Brain microvascular endothelial cell (primary cell): ENCODE results near the gene PACS1.
A peak's percentile ranks its signal among the peaks of the same experiment; 100 is the strongest.
"Not testable (repeated sequence)": the region's sequence is repeated elsewhere in the genome, so short reads cannot be mapped to it uniquely, and the experiment has no call there.

Experiments used
- DNase-seq: peaks from one replicate; pipeline ENCODE4 v3.0.0-alpha.2; 2020
- H3K27ac ChIP-seq: fragments of 250-450 bp; sonication (Bioruptor Pico); 2 replicates; pipeline ENCODE4 v1.5.1; 2020; ENCODE audit warnings: mild to moderate bottlenecking, moderate library complexity
- H3K27me3 ChIP-seq: fragments of 250-450 bp; sonication (Bioruptor Pico); replicated peaks from 2 replicates; pipeline ENCODE4 v1.5.1; 2020; ENCODE audit warnings: mild to moderate bottlenecking
- H3K36me3 ChIP-seq: fragments of 250-450 bp; sonication (Bioruptor Pico); replicated peaks from 2 replicates; pipeline ENCODE4 v1.5.1; 2020; ENCODE audit warnings: mild to moderate bottlenecking
- H3K4me3 ChIP-seq: 2 replicates; pipeline ENCODE4 v1.5.1; 2011; ENCODE audit warnings: low read depth, mild to moderate bottlenecking, control low read depth, low read length, moderate library complexity
- in situ Hi-C: cut with HindIII; loops from 2 replicates; pipeline ENCODE4 v1.10.0; 2017; ENCODE audit warnings: low sequenced_read_pairs, low pct_ligation_motif_present
- TF ChIP-seq, protein P1 (sequence below): IDR thresholded peaks from 2 replicates; pipeline ENCODE4 v1.5.1; 2011; ENCODE audit warnings: low read depth, mild to moderate bottlenecking, moderate library complexity, low read length, control low read depth, inconsistent platforms; ENCODE audit errors: missing control alignments

Gene PACS1

DNA sequence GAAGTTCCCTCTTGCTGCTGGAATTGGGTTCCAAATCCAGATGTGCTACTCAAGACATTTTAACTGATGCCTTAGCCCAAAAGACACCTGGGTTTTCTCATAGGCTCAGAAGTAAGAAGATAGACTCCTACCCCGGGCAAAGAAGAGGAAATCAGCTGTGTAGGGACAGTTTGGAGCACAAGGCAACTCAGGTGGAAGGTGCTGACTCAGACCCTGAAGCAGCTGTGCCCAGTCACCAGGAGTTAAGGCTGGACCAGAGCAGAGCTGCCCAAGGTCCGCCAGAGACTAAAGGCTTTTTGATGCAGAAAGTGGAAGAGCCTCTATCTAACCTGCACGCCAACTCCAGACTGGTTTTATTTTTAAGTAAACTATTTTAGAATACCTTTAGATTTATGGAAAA is 177.7 kb downstream of the PACS1 start:
- H3K27ac ChIP-seq: no peak overlapping the region
- H3K27me3 ChIP-seq: no peaks in the 10 kb centered on the region
- H3K4me3 ChIP-seq: no peak overlapping the region
- peaks cover 50% of the 10 kb centered on the region for H3K36me3 ChIP-seq
- in situ Hi-C loops: no loop called here
- DNase-seq: no peak
- TF ChIP-seq, protein P1, sequence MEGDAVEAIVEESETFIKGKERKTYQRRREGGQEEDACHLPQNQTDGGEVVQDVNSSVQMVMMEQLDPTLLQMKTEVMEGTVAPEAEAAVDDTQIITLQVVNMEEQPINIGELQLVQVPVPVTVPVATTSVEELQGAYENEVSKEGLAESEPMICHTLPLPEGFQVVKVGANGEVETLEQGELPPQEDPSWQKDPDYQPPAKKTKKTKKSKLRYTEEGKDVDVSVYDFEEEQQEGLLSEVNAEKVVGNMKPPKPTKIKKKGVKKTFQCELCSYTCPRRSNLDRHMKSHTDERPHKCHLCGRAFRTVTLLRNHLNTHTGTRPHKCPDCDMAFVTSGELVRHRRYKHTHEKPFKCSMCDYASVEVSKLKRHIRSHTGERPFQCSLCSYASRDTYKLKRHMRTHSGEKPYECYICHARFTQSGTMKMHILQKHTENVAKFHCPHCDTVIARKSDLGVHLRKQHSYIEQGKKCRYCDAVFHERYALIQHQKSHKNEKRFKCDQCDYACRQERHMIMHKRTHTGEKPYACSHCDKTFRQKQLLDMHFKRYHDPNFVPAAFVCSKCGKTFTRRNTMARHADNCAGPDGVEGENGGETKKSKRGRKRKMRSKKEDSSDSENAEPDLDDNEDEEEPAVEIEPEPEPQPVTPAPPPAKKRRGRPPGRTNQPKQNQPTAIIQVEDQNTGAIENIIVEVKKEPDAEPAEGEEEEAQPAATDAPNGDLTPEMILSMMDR: no peak

DNA sequence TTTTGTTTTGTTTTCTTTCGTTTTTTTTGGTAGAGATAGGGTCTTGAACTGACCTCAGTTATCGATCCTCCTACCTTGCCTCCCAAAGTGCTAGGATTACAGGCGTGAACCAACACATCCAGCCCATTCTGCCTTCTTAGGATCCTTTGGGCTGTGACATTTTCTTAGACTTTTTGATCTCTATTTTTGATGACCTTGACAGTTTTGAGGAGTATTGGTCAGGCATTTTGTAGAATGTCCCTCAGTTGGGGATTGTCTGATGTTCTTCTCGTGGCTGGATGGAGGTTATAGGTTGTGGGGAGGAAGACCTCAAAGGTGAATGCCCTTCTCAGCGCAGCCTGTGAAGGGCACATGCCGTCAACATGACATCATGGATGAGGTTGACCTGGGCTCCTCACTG is 178.8 kb downstream of the PACS1 start:
- in situ Hi-C loops: no loop called here
- Histone ChIP-seq H3K4me3 (no peak overlapping the region), H3K36me3 (peaks cover 40% of the 10 kb centered on the region), H3K27ac (no peak overlapping the region), H3K27me3 (no peaks in the 10 kb centered on the region)
- TF ChIP-seq, protein P1: no peak
- DNase-seq: no peak

DNA sequence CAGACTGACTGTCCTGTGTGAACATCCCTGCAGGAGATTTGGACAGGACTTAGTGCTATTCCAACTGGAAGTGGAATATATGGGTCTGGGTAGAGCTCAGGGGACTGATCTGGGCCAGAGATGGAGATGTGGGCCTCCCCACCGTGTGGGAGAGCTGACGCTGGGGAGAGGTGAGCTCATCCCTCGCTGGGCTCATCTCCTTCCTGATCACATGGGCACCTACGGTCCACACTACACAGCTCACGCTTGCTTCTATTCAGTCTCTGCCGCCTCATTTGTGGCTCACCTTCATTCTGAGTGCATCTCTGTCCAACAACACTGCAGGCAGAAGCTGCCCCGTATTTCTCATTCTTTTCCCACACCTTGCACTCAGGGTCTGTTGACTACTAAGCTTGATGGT is 181.7 kb downstream of the PACS1 start:
- H3K27ac ChIP-seq: no peak overlapping the region
- in situ Hi-C loops: no loop called here
- no peak for DNase-seq
- H3K4me3 ChIP-seq: no peak overlapping the region
- H3K27me3 ChIP-seq: no peaks in the 10 kb centered on the region
- H3K36me3 ChIP-seq: peaks cover 28% of the 10 kb centered on the region
- TF ChIP-seq, protein P1: no peak

DNA sequence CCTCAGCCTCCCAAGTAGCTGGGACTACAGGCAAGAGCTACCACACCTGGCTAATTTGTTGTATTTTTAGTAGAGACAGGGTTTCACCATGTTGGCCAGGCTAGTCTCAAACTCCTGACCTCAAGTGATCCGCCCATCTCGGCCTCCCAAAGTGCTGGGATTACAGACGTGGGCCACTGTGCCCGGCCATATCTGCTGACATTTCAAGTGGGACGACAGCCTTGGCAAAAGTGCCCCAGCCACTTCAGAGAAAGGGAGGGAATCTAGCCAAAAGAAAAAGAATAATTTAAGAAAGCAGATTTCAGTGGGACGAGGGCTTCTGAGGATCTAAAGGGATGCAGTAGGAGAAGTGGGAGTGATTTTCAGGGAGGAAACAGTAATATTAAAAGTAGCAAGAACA is 183.0 kb downstream of the PACS1 start:
- H3K27me3 ChIP-seq, DNase-seq, in situ Hi-C loops, H3K27ac ChIP-seq, H3K4me3 ChIP-seq: not testable (repeated sequence)
- H3K36me3 ChIP-seq: peaks cover 19% of the 10 kb centered on the region

DNA sequence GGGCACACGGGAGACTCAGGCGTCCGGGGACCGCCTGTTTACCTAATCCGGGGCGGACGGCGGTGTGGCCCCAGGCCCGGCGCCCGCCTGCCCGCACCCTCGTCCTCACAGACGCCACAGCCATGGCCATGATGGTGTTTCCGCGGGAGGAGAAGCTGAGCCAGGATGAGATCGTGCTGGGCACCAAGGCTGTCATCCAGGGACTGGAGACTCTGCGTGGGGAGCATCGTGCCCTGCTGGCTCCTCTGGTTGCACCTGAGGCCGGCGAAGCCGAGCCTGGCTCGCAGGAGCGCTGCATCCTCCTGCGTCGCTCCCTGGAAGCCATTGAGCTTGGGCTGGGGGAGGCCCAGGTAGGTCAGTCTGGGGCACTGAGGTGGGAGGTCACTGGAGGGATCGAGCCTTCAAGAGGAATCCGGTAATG is 188.4 kb downstream of the PACS1 start:
- H3K27me3 ChIP-seq: no peaks in the 10 kb centered on the region
- no peak for DNase-seq
- peak overlapping the region; percentile 91 for H3K4me3 ChIP-seq
- H3K27ac ChIP-seq: no peak overlapping the region
- peaks cover 23% of the 10 kb centered on the region for H3K36me3 ChIP-seq
- in situ Hi-C loops: no loop called here
- TF ChIP-seq, protein P1: no peak

DNA sequence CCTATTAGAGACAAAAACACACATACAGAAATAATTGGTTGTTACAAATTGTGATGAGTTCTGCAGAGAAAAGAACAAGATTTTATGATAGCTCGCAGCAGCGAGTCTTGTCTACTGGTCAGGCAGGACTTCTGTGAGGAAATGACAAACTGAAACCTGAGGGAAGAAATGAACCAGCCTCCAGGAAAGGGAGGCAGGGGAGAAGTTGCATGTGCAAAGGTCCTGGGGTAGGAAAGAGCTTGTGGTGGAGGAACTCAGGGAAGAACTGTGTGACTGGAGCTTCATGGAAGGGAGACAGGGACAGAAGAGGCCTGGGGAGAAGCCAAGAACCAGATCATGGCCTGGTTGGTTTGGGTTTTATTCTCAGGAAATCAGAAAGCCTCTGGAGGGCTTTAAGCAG is 189.2 kb downstream of the PACS1 start:
- in situ Hi-C loops: no loop called here
- TF ChIP-seq, protein P1: no peak
- no peak for DNase-seq
- no peak overlapping the region for H3K27ac ChIP-seq
- H3K36me3 ChIP-seq: peaks cover 25% of the 10 kb centered on the region
- no peaks in the 10 kb centered on the region for H3K27me3 ChIP-seq
- H3K4me3 ChIP-seq: no peak overlapping the region
